Left renal cortex interstitium (tissue), 4 donors: ENCODE results near the gene EXOC3. TPM values are rescaled to one million over a fixed set of nuclear protein-coding genes. Genes with fewer than 3 reads are reported as not detected.
"Not testable (repeated sequence)": the region's sequence is repeated elsewhere in the genome, so short reads cannot be mapped to it uniquely, and the experiment has no call there.

ENCODE experiments used
- DNase-seq, 4 donors: peaks; one replicate each; pipeline ENCODE4 v3.0.0-alpha.2; 2013; ENCODE audit warnings: low read depth in 4 of 4, low spot score in 2 of 4, missing footprints in 1 of 4
- polyA plus RNA-seq, 4 donors: library from polyadenylated mRNA; unstranded; fragments of 120-200 nt; gene quantifications; one replicate each; pipeline ENCODE4 v1.2.1, GENCODE V29; 2013; ENCODE audit not compliant: insufficient read length in 4 of 4

The EXOC3 gene
- 10 to 100 TPM; 52.1 to 77.3 (median 61.9) TPM for polyA plus RNA-seq

DNA sequence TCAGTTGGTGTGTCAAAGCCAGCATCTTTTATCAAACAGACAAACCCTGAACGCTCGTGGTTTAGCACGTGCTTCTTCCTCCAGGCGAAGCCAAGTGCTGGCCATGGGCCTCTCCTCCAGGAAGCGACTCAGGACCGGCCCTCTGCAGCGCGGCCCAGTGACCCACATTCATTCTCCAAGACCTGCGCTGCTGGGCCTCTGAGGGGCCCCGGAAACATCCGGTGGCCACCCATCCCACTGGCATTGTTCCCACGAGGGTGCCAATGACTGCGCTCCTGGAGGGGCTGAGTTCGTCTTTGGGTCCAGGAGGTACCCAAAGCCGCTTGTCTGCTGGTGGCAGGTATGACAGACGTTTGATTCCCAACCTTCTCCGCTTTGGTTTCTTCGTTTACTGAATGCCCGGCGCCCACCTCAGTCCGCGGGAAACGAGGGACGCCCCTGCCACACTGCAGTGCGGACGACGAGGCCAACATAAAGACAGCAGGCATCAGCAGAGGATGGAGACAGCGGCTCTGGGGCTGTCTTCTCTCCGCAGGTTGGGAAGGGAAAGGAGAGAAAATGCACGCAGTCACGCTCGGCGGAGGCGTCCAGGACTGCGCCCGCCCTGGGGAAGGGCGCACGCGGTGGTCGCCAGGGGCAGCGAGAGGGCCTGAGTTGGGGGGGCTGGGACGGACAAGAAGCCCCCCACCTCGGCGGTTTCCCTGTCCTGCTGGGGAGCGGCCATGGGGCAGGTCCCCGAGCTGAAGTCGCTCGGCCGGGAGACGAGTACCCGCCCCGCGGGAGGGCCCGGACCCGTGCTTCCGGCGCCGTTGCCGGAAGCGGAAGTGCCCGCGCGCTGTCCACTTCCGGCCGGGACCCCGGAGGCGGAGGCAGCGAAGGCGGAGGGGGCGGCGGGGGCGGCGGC lies at the start of gene EXOC3:
TSS of gene EXOC3 (plus strand) at position 842 of the 904 bp plus-strand sequence. CDS start 3,030 bp downstream, outside the sequence.
- peak; percentile 17 to 62 (median 47) for DNase-seq

DNA sequence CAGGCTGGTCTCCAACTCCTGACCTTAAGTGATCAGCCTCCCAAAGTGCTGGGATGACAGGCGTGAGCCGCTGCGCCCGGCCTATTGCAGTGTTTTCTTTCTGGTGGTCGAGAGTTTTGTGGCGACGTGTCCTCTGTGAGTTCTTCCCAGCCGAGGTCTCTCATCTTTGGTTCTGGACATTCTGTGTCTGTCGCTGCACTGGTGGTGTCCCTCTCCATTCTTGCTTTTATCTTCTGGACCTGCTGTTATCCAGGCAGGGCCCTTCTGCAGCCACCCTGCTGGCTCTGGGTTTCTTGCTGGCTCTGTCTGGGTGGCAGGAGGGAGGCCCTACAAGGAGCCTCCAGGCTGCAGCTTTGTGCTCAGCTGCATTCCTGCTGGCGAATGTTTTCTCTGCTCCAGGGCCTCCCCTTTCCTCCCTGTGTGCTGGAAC lies 49.1 kb upstream of the EXOC3 start:
- no peak for DNase-seq

- no peak for DNase-seq
Measured at GRCh38 chr5:394671-395155, 48.3 kb upstream of the EXOC3 start.

GRCh38 chr5:395156-395920 lies 47.6 kb upstream of the EXOC3 start:
- DNase-seq, result no peak

- no peak for DNase-seq
Measured at GRCh38 chr5:395921-396530, 47.0 kb upstream of the EXOC3 start.

- DNase-seq, result no peak
Measured at GRCh38 chr5:396531-396961, 46.4 kb upstream of the EXOC3 start.

GRCh38 chr5:398141-398474 lies 44.9 kb upstream of the EXOC3 start:
- DNase-seq, result not testable (repeated sequence)

DNA sequence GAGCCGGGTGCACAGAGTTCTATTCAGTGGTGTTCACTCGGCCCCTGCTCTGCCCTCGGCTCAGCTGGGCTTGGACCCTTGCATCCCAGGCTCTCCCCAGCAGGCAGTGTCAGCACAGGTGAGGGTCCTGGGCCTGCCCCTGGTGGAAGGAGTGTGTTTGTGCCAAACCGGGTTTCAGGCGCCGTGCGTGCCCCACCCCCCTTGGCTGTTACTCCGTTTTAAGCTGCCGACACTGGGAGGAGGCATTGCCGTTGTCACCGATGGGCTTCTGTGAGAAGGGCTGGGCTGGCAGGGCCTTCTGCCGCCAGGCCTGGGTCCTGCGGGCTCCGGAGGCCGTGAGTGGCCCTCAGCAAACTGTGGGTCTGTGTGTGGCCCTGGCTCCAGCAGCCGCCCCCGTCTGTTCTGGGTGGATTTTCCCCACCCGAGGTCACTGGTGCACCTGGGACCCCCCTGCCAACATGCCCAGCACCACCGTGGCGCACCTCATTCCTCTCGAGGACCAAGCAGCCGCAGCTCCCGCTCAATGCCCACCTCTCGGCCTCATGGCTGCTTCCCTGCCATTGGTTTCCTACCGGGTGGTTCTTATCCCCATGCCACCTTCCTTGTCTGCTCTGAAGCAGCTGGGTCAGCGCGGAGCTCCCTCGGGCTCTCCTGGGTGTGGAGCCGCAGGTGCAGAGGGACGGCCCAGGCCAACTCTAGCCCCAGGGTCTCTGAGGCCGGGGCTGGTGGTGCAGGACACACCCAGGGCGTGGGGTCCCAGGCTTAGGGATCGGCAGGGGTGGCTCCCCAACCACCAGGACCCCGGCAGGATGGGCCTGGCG lies 44.3 kb upstream of the EXOC3 start:
- no peak for DNase-seq

GRCh38 chr5:399296-400281 lies 43.4 kb upstream of the EXOC3 start:
- peak in 3 of 4 donors; percentile 59 to 76 (median 67) for DNase-seq

- no peak for DNase-seq
Measured at GRCh38 chr5:400282-401145, 42.5 kb upstream of the EXOC3 start.

DNA sequence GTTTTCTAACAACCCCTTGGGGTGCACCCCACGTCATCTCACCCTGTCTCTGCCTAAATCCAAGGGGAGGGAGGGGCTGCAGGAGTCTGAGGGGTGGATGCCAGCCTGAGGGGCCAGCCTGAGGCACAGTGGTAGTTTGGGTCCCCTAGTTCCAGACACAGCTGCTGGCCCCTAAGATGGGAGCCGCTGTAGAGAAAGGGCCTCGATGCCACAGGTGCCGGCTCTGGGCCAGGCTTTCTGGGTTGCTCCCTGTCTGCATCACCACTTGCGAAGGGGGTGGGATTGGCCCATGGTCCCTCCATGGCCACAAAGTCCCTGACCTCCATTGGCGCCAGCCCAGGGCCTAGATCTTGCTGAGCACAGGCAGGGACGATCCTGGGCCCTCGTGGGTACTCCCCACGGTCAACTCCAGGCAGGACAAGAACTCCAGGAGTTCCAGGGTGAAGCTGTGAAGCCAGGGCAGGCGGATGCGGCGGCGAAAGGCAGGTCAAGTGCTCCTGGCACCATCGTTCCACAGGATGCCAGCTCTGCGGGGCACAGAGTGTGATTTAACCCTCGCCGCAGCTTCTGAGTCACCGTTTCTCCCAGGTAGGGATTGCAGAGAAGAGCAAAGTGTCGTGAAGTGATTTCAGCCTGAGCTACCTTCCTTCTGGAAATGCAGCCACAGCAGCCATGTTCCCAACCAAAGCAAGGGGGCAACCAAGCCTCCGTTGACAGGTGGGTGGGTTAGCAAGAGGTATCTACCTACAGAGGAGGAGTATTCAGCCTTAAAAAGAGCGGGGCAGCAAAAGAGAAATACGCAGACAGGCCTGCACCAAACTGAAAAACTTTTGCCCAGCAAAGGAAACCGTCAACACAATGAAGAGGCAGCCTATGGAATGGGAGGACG lies 41.6 kb upstream of the EXOC3 start:
- DNase-seq, result no peak

- DNase-seq, result not testable (repeated sequence)
Measured at GRCh38 chr5:402219-402614, 40.8 kb upstream of the EXOC3 start.

GRCh38 chr5:402615-403359 lies 40.2 kb upstream of the EXOC3 start:
- no peak for DNase-seq

- no peak for DNase-seq
Measured at GRCh38 chr5:403995-404394, 39.0 kb upstream of the EXOC3 start.

DNA sequence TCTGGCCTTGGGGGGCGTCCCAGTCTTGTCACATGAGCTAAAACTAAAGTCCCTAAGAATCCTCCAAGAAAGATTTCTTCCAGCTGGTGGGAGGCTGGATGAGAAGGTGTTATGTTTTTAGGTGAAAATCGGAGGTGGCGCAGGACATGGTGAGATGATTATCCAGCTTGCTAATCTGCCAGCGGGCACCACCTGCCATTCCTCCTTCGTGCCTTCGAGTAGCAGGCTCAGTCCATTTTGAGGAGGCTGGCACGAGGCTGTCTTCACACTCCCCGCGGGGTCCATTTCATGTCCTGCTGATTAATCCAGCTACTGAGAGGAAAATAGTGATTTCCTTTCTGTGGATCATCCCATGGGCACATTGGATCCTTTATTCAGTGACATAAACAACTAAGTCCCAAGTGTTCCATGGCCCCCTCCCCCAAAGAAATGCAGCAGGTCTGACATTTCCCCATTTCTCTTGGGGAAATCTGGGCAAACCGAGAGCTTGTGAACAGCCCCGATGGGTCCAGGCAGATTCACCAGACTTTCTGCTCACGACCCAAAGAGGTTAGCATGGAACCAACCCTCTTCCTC lies 38.2 kb upstream of the EXOC3 start:
- no peak for DNase-seq

DNA sequence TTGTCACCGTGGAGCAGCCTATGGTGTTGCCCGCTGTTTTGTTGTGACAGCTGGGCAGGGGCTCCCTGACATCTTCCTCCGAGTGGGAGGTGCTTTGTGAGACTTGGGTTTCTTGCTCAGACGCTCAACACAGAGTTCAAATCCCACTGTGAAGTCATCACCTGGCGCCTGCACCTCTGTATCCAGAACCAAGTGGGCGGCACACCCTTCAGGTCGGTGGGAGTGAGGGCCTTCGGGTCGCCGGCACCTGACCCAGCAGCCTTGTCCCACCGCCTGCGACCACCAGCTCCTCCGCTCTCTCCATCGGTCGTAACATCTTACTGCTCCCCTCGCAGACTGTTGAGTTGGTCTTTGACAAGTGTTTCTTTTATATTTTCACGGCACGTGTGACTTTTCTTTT lies 37.6 kb upstream of the EXOC3 start:
- DNase-seq, result no peak
